ENCODE results near the gene CTBP2.

CTBP2 gene

DNA sequence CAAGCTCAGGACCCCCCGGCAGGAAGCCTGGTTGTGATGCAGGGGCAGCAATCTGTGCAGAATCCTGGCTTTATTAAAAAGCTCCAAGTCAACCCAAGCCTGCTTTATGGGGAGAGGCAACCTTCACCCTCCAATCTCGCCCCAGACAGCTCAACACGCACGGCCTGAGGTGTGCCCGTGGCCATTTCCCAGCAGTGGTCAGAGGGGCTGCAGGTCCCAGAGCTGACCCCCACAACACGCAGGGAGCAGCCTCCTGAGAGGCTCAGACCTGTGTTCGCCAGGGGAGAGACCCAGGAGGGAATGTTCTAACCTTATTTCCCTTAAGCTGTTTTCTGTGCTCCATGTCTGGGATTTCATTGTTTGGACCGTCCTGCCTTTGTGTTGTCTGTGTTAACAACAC is 108.2 kb downstream of the CTBP2 start:
- intact Hi-C loops (cut with DNase I; ENCODE audit: low total_unique reads) = no loop called here
- H3K27me3 ChIP-seq = no peaks in the 10 kb centered on the region
- H3K4me1 ChIP-seq = peaks cover 12 to 99% (median 74%) of the 10 kb centered on the region in 4 donors
- H3K27ac ChIP-seq = peak overlapping the region; percentile 8 to 21
- no peak for DNase-seq
- no peaks in the 10 kb centered on the region for H3K9me3 ChIP-seq
- no peak overlapping the region for H3K4me3 ChIP-seq
- TF ChIP-seq CTCF (IDR thresholded peaks at IDR 0.05) = no peak
- H3K36me3 ChIP-seq = no peaks in the 10 kb centered on the region

DNA sequence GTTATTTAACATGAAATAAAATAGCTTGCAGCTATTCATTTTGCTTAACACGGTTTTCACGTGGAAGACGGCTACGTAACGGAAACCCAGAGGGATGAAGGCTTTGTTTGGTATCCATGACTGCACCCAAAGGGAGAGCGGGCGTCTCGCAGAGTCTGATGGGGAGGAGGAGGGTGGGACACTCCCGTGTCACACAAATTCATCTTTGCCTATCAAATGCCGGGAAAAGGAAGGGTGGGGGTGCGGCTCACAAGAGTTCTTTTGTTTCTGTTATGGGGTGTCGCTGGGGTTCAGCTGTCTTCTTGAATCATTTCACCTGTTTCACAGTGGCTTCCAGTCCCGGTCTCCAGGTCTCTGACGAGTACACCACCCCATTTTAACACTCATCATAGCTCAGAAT is 110.0 kb downstream of the CTBP2 start:
- Histone ChIP-seq H3K27me3 (no peaks in the 10 kb centered on the region), H3K4me3 (no peak overlapping the region), H3K4me1 (peaks cover 11 to 97% (median 68%) of the 10 kb centered on the region in 4 donors), H3K36me3 (no peaks in the 10 kb centered on the region), H3K9me3 (no peaks in the 10 kb centered on the region), H3K27ac (peak overlapping the region in 1 of 2 donors; percentile 21)
- no peak for TF ChIP-seq CTCF (IDR thresholded peaks at IDR 0.05)
- DNase-seq = no peak
- intact Hi-C loops (cut with DNase I; ENCODE audit: low total_unique reads) = no loop called here

- H3K4me1 ChIP-seq = peaks cover 4 to 97% (median 68%) of the 10 kb centered on the region in 4 donors
- H3K27ac ChIP-seq = peak overlapping the region; percentile 48 to 61
- no peak for DNase-seq
- no peaks in the 10 kb centered on the region for H3K27me3 ChIP-seq
- intact Hi-C loops (cut with DNase I; ENCODE audit: low total_unique reads) = loop anchor here (5.0 kb wide), 1 partner anchor 668 kb away; the partner anchor contains the start of gene EDRF1
- no peaks in the 10 kb centered on the region for H3K36me3 ChIP-seq
- no peak for TF ChIP-seq CTCF (IDR thresholded peaks at IDR 0.05)
- H3K9me3 ChIP-seq = no peaks in the 10 kb centered on the region
- no peak overlapping the region for H3K4me3 ChIP-seq
Measured at GRCh38 chr10:125049216-125049881, 111.0 kb downstream of the CTBP2 start.

DNA sequence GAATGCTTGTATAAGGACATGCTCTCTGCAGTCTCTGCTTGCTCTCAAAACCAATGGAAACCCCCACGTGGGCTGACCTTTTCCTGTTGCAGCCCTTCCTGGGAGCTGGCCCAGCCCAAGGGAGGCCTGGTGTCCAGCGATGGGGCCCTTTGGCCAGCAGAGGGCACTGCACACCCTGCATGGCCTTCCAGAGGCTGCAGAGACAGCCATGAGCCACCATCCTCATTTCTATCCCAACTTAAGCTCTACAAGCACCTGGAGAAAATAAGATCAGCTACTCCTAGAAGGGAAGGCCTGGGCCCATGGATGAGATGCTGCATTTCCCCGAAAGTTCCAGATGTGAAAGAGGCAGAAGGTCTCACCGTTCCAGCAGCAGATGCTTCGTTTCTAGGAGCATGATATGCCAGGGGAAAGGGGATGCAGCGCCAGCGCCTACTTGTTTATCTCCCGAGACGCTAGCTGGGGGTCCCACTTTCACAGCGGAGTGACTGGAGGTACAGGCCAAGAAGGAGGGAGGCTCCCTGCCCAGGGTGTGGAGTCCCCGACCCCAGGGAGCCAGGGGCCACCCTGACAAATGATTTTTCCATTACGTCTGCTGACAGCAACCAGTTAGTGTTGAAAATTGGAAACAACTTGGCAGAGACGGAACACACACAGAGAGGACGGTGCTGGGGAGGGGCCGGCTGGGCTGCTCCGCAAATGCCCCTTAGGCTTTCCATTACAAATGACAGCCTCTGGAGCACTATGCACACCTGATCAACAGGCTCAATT is 112.1 kb downstream of the CTBP2 start:
- no peaks in the 10 kb centered on the region for H3K9me3 ChIP-seq
- DNase-seq = peak; percentile 82 to 91
- no peaks in the 10 kb centered on the region for H3K27me3 ChIP-seq
- H3K27ac ChIP-seq = peak overlapping the region; percentile 48 to 61
- TF ChIP-seq CTCF (IDR thresholded peaks at IDR 0.05) = peak; percentile 97 to 98
- intact Hi-C loops (cut with DNase I; ENCODE audit: low total_unique reads) = loop anchor here (5.0 kb wide), 1 partner anchor 669 kb away; the partner anchor contains the start of gene EDRF1
- no peaks in the 10 kb centered on the region for H3K36me3 ChIP-seq
- peaks cover 4 to 97% (median 66%) of the 10 kb centered on the region in 4 donors for H3K4me1 ChIP-seq
- no peak overlapping the region for H3K4me3 ChIP-seq

DNA sequence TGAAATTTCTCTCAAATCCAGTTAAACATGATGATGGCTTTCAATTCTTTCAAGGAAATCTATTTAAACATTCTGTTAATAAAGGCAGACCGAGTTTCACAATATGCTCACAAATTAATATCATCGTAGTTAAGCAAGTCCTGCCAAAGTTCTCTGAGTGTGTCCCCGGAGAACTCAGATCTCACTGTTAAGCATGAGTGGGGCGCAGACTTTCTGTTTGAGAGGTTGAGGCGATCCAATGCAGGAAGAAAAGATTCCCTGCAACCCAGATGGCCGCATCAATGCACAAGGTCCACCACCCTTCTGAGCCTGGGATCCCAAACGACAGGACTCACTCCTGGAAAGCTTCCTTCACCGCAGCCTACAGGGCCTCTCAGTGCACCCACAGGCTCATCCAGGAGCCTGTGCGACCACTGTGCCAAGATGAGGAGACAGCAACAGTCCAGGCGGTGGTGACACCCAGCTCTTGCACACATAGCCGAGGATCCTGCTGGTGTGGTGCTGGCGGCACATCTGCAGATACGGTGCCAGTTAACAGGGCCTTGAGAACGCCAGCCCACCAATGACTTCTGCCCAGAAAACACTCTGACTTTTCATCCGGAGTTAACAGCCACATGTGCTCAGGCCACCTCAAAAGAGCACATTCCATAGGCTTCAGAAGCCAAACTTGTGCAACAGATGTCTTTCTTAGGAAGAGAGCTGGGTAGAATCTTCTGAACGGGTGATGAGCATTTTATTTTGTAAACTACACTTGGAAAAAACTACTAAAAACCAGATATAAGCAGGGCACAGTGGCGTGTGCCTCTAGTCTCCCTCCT is 116.3 kb downstream of the CTBP2 start:
- intact Hi-C loops (cut with DNase I; ENCODE audit: low total_unique reads) = no loop called here

More for the DNA sequence above, 116.3 kb downstream of the CTBP2 start:
- no peak for DNase-seq
- H3K36me3 ChIP-seq = no peaks in the 10 kb centered on the region
- peak overlapping the region; percentile 49 to 57 for H3K27ac ChIP-seq
- H3K27me3 ChIP-seq = no peaks in the 10 kb centered on the region
- TF ChIP-seq CTCF (IDR thresholded peaks at IDR 0.05) = no peak
- no peaks in the 10 kb centered on the region for H3K9me3 ChIP-seq
- H3K4me1 ChIP-seq = peaks cover 4 to 88% (median 61%) of the 10 kb centered on the region in 4 donors
- H3K4me3 ChIP-seq = no peak overlapping the region

All from tibial artery (tissue), 4 donors.